H9 (cell line): ENCODE measurements around the gene PXN. TPM values are rescaled to one million over a fixed set of nuclear protein-coding genes. Genes with fewer than 3 reads are reported as not detected.

Experiments
- DNase-seq: peaks from one replicate; pipeline ENCODE4 v3.0.0-alpha.2; 2017
- H2AFZ ChIP-seq: one replicate; pipeline ENCODE4 v1.6.1; 2013; ENCODE audit warnings: mild to moderate bottlenecking, low read length, control low read depth, moderate library complexity
- H2AK5ac ChIP-seq: 2 replicates; pipeline ENCODE4 v1.6.1; 2013; ENCODE audit warnings: low read length, control low read depth, mixed read lengths; ENCODE audit not compliant: insufficient read length
- H2BK120ac ChIP-seq: one replicate; pipeline ENCODE4 v1.6.1; 2013; ENCODE audit warnings: low read depth, mild to moderate bottlenecking, low read length, control low read depth, inconsistent platforms; ENCODE audit not compliant: poor library complexity, severe bottlenecking
- H2BK12ac ChIP-seq: 2 replicates; pipeline ENCODE4 v1.6.1; 2013; ENCODE audit warnings: low read length, control low read depth, mixed read lengths, low read depth; ENCODE audit not compliant: insufficient read length
- H2BK15ac ChIP-seq: 2 replicates; pipeline ENCODE4 v1.6.1; 2013; ENCODE audit warnings: low read depth, low read length, control low read depth
- H2BK20ac ChIP-seq: one replicate; pipeline ENCODE4 v1.6.1; 2013; ENCODE audit warnings: low read depth, mild to moderate bottlenecking, low read length, control low read depth, inconsistent platforms; ENCODE audit not compliant: poor library complexity, severe bottlenecking
- H2BK5ac ChIP-seq: 2 replicates; pipeline ENCODE4 v1.6.1; 2013; ENCODE audit warnings: low read length, control low read depth, mixed read lengths; ENCODE audit not compliant: insufficient read length
- H3K14ac ChIP-seq: 2 replicates; pipeline ENCODE4 v1.6.1; 2013; ENCODE audit warnings: low read length, control low read depth; ENCODE audit not compliant: insufficient read depth
- H3K18ac ChIP-seq: 2 replicates; pipeline ENCODE4 v1.6.1; 2013; ENCODE audit warnings: low read depth, mild to moderate bottlenecking, mixed read lengths, low read length, control low read depth; ENCODE audit not compliant: insufficient read length
- H3K23ac ChIP-seq: 2 replicates; pipeline ENCODE4 v1.6.1; 2013; ENCODE audit warnings: low read length, control low read depth, mixed read lengths, low read depth; ENCODE audit not compliant: insufficient read length
- H3K23me2 ChIP-seq: 2 replicates; pipeline ENCODE4 v1.6.1; 2013; ENCODE audit warnings: low read depth, mild to moderate bottlenecking, mixed read lengths, low read length, control low read depth; ENCODE audit not compliant: insufficient read length, poor library complexity, severe bottlenecking
- H3K27ac ChIP-seq: 2 replicates; pipeline ENCODE4 v1.5.1; 2013; ENCODE audit warnings: low read length, control low read depth, mixed read lengths, low read depth; ENCODE audit not compliant: insufficient read length
- H3K27me3 ChIP-seq: 2 replicates; pipeline ENCODE4 v1.6.1; 2013; ENCODE audit warnings: low read length, control low read depth, inconsistent platforms; ENCODE audit not compliant: insufficient read depth
- H3K4ac ChIP-seq: 2 replicates; pipeline ENCODE4 v1.6.1; 2013; ENCODE audit warnings: low read depth, mild to moderate bottlenecking, control low read depth, inconsistent platforms, low read length, moderate library complexity
- H3K4me1 ChIP-seq: 2 replicates; pipeline ENCODE4 v1.6.1; 2013; ENCODE audit warnings: low read length, control low read depth, inconsistent platforms; ENCODE audit not compliant: insufficient read depth
- H3K4me2 ChIP-seq: 2 replicates; pipeline ENCODE4 v1.6.1; 2013; ENCODE audit warnings: low read length, control low read depth, mixed read lengths; ENCODE audit not compliant: insufficient read length, insufficient read depth
- H3K56ac ChIP-seq: 2 replicates; pipeline ENCODE4 v1.6.1; 2013; ENCODE audit warnings: low read depth, mild to moderate bottlenecking, mixed read lengths, low read length, control low read depth; ENCODE audit not compliant: insufficient read length
- H3K79me1 ChIP-seq: 2 replicates; pipeline ENCODE4 v1.6.1; 2013; ENCODE audit warnings: low read depth, mild to moderate bottlenecking, moderate library complexity, low read length, control low read depth, inconsistent platforms; ENCODE audit not compliant: insufficient read depth, poor library complexity, severe bottlenecking
- H3K79me2 ChIP-seq: 2 replicates; pipeline ENCODE4 v1.6.1; 2013; ENCODE audit warnings: low read length, control low read depth, inconsistent platforms; ENCODE audit not compliant: insufficient read depth
- H3K9ac ChIP-seq: 2 replicates; pipeline ENCODE4 v1.6.1; 2013; ENCODE audit warnings: low read length, control low read depth, mixed read lengths; ENCODE audit not compliant: insufficient read length; ENCODE audit errors: extremely low read depth
- H3K9me3 ChIP-seq: one replicate; pipeline ENCODE4 v1.6.1; 2013; ENCODE audit warnings: low read depth, low read length, inconsistent platforms; ENCODE audit not compliant: control insufficient read depth
- H3T11ph ChIP-seq: one replicate; pipeline ENCODE4 v1.6.1; 2013; ENCODE audit warnings: mild to moderate bottlenecking, low read length, control low read depth, inconsistent platforms
- H4K20me1 ChIP-seq: one replicate; pipeline ENCODE4 v1.6.1; 2013; ENCODE audit not compliant: control insufficient read depth, insufficient read length, insufficient read depth
- H4K5ac ChIP-seq: 2 replicates; pipeline ENCODE4 v1.6.1; 2013; ENCODE audit warnings: low read depth, mild to moderate bottlenecking, mixed read lengths, low read length, control low read depth; ENCODE audit not compliant: insufficient read length
- H4K8ac ChIP-seq: replicated peaks from 2 replicates; pipeline ENCODE4 v1.6.1; 2013; ENCODE audit warnings: low read length, control low read depth, mixed read lengths, low read depth; ENCODE audit not compliant: insufficient read length
- H4K91ac ChIP-seq: 2 replicates; pipeline ENCODE4 v1.6.1; 2013; ENCODE audit warnings: low read depth, mild to moderate bottlenecking, moderate library complexity, mixed read lengths, low read length, control low read depth; ENCODE audit not compliant: insufficient read length
- H3K27ac Mint-ChIP-seq, 3 experiments: 2 replicates in 2 of 3; 3 replicates in 1 of 3; pipeline ENCODE4 v1.8.0; 2020 to 2021; ENCODE audit warnings: mixed read lengths in 3 of 3, mild to moderate bottlenecking in 1 of 3, moderate library complexity in 1 of 3
- H3K27me3 Mint-ChIP-seq: 2 replicates; pipeline ENCODE4 v1.8.0; 2021; ENCODE audit warnings: low read depth, mild to moderate bottlenecking, moderate library complexity, mixed read lengths
- H3K36me3 Mint-ChIP-seq, 3 experiments: 2 replicates in 2 of 3; 3 replicates in 1 of 3; pipeline ENCODE4 v1.8.0; 2020 to 2021; ENCODE audit warnings: low read depth in 3 of 3, mixed read lengths in 3 of 3; ENCODE audit not compliant: insufficient read depth in 1 of 3
- H3K4me1 Mint-ChIP-seq, 2 experiments: 2 replicates each; pipeline ENCODE4 v1.8.0; 2020; ENCODE audit warnings: mixed read lengths in 2 of 2
- H3K4me3 Mint-ChIP-seq, 2 experiments: 2 replicates in 1 of 2; 3 replicates in 1 of 2; pipeline ENCODE4 v1.8.0; 2020 to 2021; ENCODE audit warnings: mild to moderate bottlenecking in 2 of 2, mixed read lengths in 2 of 2, moderate library complexity in 1 of 2
- H3K9me3 Mint-ChIP-seq, 2 experiments: 2 replicates in 1 of 2; 3 replicates in 1 of 2; pipeline ENCODE4 v1.8.0; 2020; ENCODE audit warnings: mild to moderate bottlenecking in 2 of 2, mixed read lengths in 2 of 2, moderate library complexity in 1 of 2
- WGBS: extraction: QIAGEN DNeasy Blood & Tissue Kit; methylation state at CpG from one replicate; pipeline ENCODE4 v1.1.7; 2013; ENCODE audit warnings: missing lambda C conversion rate, low lambda C conversion rate, mixed read lengths; ENCODE audit not compliant: insufficient read length; ENCODE audit errors: extremely low coverage; 5-methylcytosine and 5-hydroxymethylcytosine counted together
- total RNA-seq: library from RNA; stranded (reverse); gene quantifications from 2 replicates; pipeline ENCODE4 v1.2.1, GENCODE V29; 2021
- TF ChIP-seq, protein P1 (sequence below): fragments of 200-600 bp; sonication (generic); conservative IDR thresholded peaks from 3 replicates; pipeline ENCODE4 v1.8.0; 2021; ENCODE audit warnings: antibody characterized with exemption, mild to moderate bottlenecking

The PXN gene
- total RNA-seq, 1 experiment from 2014 or later = 92.8 TPM

DNA sequence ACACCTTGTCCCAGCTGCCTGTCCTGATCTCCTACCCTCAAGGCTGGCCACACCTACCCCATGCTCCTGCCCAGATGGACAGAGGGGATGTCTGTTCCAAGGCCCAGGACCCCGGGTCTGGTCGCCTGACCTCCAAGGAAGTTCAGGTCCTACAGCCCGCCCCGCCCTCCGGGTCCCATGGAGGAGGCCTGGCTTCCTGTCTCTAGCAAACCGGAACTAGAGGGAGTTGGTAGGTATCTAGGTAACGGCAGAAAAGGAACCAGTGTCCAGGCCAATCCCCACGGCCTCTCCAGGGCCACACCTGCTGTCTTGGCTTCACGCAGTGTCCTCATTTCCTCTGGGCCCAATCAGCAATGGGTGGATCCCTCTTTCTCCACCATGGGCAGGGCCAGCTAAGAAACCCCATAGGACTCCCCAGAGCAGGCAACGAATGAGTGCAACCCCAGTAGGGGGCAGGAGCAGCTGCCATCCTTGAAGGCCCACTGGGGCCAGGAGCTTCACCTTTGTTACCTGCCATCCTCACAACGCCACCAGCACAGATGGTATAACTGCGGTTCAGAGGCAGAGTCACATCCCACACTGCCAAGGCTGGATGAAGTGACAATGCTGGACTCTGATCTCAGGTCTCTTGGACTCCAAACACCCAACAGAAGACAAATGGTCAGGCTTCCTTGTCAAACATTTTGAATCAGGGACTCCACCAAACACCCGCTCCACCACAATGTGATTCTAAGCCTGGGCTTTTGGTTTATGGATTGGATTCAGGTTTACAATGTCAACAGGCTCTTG is 39.5 kb downstream of the PXN start:
- peak overlapping the region in 2 of 3 experiments; percentile 49 to 86; a peak in 4 of 7 replicates for H3K27ac Mint-ChIP-seq
- Histone ChIP-seq H2BK120ac (no peak overlapping the region), H2AK5ac (no peak overlapping the region), H3K4me1 (peaks cover 14% of the 10 kb centered on the region), H3K9me3 (no peaks in the 10 kb centered on the region), H3K14ac (no peak overlapping the region; the same call in 1 of the 2 replicates), H3K79me1 (no peaks in the 10 kb centered on the region), H2BK5ac (no peak overlapping the region), H3K23me2 (peaks cover 3% of the 10 kb centered on the region), H3K23ac (no peak overlapping the region), H4K20me1 (no peaks in the 10 kb centered on the region), H3K9ac (no peak overlapping the region), H3K4me2 (no peak overlapping the region), H3K4ac (no peak overlapping the region), H2AFZ (no peak overlapping the region), H3T11ph (no peak overlapping the region), H4K91ac (no peak overlapping the region), H3K56ac (no peak overlapping the region), H3K79me2 (peaks cover 3% of the 10 kb centered on the region; the same call in 1 of the 2 replicates), H2BK15ac (no peak overlapping the region), H3K27me3 (no peaks in the 10 kb centered on the region), H4K8ac (no peak overlapping the region), H4K5ac (no peak overlapping the region), H3K18ac (no peak overlapping the region), H2BK12ac (no peak overlapping the region), H2BK20ac (no peak overlapping the region), H3K27ac (no peak overlapping the region)
- whole genome bisulfite sequencing = no CpG with 5 or more reads among the region's 13 CpGs
- no peak overlapping the region; a peak in 1 of 5 replicates for H3K4me3 Mint-ChIP-seq
- DNase-seq = no peak
- TF ChIP-seq, protein P1, sequence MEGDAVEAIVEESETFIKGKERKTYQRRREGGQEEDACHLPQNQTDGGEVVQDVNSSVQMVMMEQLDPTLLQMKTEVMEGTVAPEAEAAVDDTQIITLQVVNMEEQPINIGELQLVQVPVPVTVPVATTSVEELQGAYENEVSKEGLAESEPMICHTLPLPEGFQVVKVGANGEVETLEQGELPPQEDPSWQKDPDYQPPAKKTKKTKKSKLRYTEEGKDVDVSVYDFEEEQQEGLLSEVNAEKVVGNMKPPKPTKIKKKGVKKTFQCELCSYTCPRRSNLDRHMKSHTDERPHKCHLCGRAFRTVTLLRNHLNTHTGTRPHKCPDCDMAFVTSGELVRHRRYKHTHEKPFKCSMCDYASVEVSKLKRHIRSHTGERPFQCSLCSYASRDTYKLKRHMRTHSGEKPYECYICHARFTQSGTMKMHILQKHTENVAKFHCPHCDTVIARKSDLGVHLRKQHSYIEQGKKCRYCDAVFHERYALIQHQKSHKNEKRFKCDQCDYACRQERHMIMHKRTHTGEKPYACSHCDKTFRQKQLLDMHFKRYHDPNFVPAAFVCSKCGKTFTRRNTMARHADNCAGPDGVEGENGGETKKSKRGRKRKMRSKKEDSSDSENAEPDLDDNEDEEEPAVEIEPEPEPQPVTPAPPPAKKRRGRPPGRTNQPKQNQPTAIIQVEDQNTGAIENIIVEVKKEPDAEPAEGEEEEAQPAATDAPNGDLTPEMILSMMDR = no peak; the same call in 2 of the 3 replicates
- peaks cover 47 to 51% of the 10 kb centered on the region in 2 experiments for H3K4me1 Mint-ChIP-seq
- H3K36me3 Mint-ChIP-seq = peaks cover 10 to 31% (median 31%) of the 10 kb centered on the region in 3 experiments; a peak in 6 of 7 replicates
- no peaks in the 10 kb centered on the region for H3K27me3 Mint-ChIP-seq
- H3K9me3 Mint-ChIP-seq = no peaks in the 10 kb centered on the region
